Measurements from ENCODE around the gene KCNQ1OT1.

KCNQ1OT1 gene

GRCh38 chr11:2729841-2730240 is 30.0 kb upstream of the KCNQ1OT1 start:
- DNase-seq (ENCODE audit: extremely low read depth, low read depth), result no peak
- TF ChIP-seq CTCF (IDR thresholded peaks at IDR 0.05; ENCODE audit: low read depth, low read length), result no peak

- DNase-seq (ENCODE audit: extremely low read depth, low read depth), result no peak
- TF ChIP-seq CTCF (IDR thresholded peaks at IDR 0.05; ENCODE audit: low read depth, low read length), result no peak
These were observed 29.0 kb upstream of the KCNQ1OT1 start for GRCh38 chr11:2728663-2729332.

GRCh38 chr11:2728128-2728662 is 28.4 kb upstream of the KCNQ1OT1 start:
- DNase-seq (ENCODE audit: extremely low read depth, low read depth), result no peak
- no peak for TF ChIP-seq CTCF (IDR thresholded peaks at IDR 0.05; ENCODE audit: low read depth, low read length)

- no peak for TF ChIP-seq CTCF (IDR thresholded peaks at IDR 0.05; ENCODE audit: low read depth, low read length)
- no peak for DNase-seq (ENCODE audit: extremely low read depth, low read depth)
These were observed 27.2 kb upstream of the KCNQ1OT1 start for GRCh38 chr11:2726964-2727363.

GRCh38 chr11:2725368-2726300 is 25.8 kb upstream of the KCNQ1OT1 start:
- peak; percentile 63 for DNase-seq (ENCODE audit: extremely low read depth, low read depth)
- no peak for TF ChIP-seq CTCF (IDR thresholded peaks at IDR 0.05; ENCODE audit: low read depth, low read length)

- no peak for DNase-seq (ENCODE audit: extremely low read depth, low read depth)
These were observed 25.0 kb upstream of the KCNQ1OT1 start for GRCh38 chr11:2724653-2725367.

More at GRCh38 chr11:2724653-2725367, 25.0 kb upstream of the KCNQ1OT1 start:
- TF ChIP-seq CTCF (IDR thresholded peaks at IDR 0.05; ENCODE audit: low read depth, low read length), result no peak

All from AG09319 (cell line).